Stimulated activated naive CD8-positive, alpha-beta T cell treated with anti-CD3 and anti-CD28 coated beads, Interleukin-15, amount 100 ng/mL, for 72 hours (primary cell): ENCODE measurements around the gene FAM229B.

ENCODE experiments used
- ATAC-seq: fragments of 150-1000 bp; cut with Tn5 transposase; 2 replicates; pipeline ENCODE4 v1.10.0; 2021; ENCODE audit warnings: mild to moderate bottlenecking, moderate library complexity
- DNase-seq, 2 donors: peaks; one replicate each; pipeline ENCODE4 v3.0.0; 2021 to 2022
- H3K27ac Mint-ChIP-seq, 2 donors: one replicate each; pipeline ENCODE4 v1.8.0; 2022; ENCODE audit warnings: mild to moderate bottlenecking in 2 of 2, mixed read lengths in 2 of 2, moderate library complexity in 2 of 2
- H3K27me3 Mint-ChIP-seq: one replicate; pipeline ENCODE4 v1.8.0; 2022; ENCODE audit warnings: mixed read lengths
- H3K4me1 Mint-ChIP-seq: one replicate; pipeline ENCODE4 v1.8.0; 2022; ENCODE audit warnings: mild to moderate bottlenecking, mixed read lengths
- H3K4me3 Mint-ChIP-seq, 2 donors: one replicate each; pipeline ENCODE4 v1.8.0; 2022; ENCODE audit warnings: mild to moderate bottlenecking in 2 of 2, mixed read lengths in 2 of 2, moderate library complexity in 1 of 2
- H3K9me3 Mint-ChIP-seq, 2 donors: one replicate each; pipeline ENCODE4 v1.8.0; 2022; ENCODE audit warnings: mixed read lengths in 2 of 2

Gene FAM229B

GRCh38 chr6:112106562-112106961, 19.2 kb downstream of the FAM229B start:
- H3K4me3 Mint-ChIP-seq = no peak overlapping the region
- DNase-seq = no peak
- ATAC-seq = no peak
- peaks cover 10% of the 10 kb centered on the region for H3K27me3 Mint-ChIP-seq
- H3K9me3 Mint-ChIP-seq = peaks cover 5 to 11% of the 10 kb centered on the region in 2 donors
- no peaks in the 10 kb centered on the region for H3K4me1 Mint-ChIP-seq
- H3K27ac Mint-ChIP-seq = no peak overlapping the region

- no peak for DNase-seq
- no peak for ATAC-seq
- H3K9me3 Mint-ChIP-seq = peaks cover 5 to 11% of the 10 kb centered on the region in 2 donors
- H3K4me3 Mint-ChIP-seq = no peak overlapping the region
- peaks cover 10% of the 10 kb centered on the region for H3K27me3 Mint-ChIP-seq
- H3K4me1 Mint-ChIP-seq = no peaks in the 10 kb centered on the region
- H3K27ac Mint-ChIP-seq = no peak overlapping the region
Observed at GRCh38 chr6:112109262-112109661, 21.9 kb downstream of the FAM229B start.

- Mint-ChIP-seq H3K27me3 (no peaks in the 10 kb centered on the region), H3K4me1 (peaks cover 14% of the 10 kb centered on the region), H3K4me3 (no peak overlapping the region), H3K27ac (no peak overlapping the region), H3K9me3 (no peaks in the 10 kb centered on the region)
- ATAC-seq (no peak), DNase-seq (no peak)
Observed at GRCh38 chr6:112113431-112113830, 26.0 kb downstream of the FAM229B start.

- Mint-ChIP-seq H3K4me1 (peaks cover 14% of the 10 kb centered on the region), H3K9me3 (no peaks in the 10 kb centered on the region), H3K27me3 (no peaks in the 10 kb centered on the region), H3K27ac (no peak overlapping the region), H3K4me3 (no peak overlapping the region)
- ATAC-seq = no peak
- DNase-seq = no peak
Observed at GRCh38 chr6:112113918-112114317, 26.5 kb downstream of the FAM229B start.

GRCh38 chr6:112114577-112115223, 27.3 kb downstream of the FAM229B start:
- no peak overlapping the region for H3K27ac Mint-ChIP-seq
- H3K4me3 Mint-ChIP-seq = no peak overlapping the region
- ATAC-seq (no peak), DNase-seq (no peak)
- H3K9me3 Mint-ChIP-seq = no peaks in the 10 kb centered on the region
- peaks cover 14% of the 10 kb centered on the region for H3K4me1 Mint-ChIP-seq
- no peaks in the 10 kb centered on the region for H3K27me3 Mint-ChIP-seq

GRCh38 chr6:112116221-112116620, 28.8 kb downstream of the FAM229B start:
- Mint-ChIP-seq H3K27ac (no peak overlapping the region), H3K27me3 (no peaks in the 10 kb centered on the region), H3K4me1 (peaks cover 14% of the 10 kb centered on the region), H3K9me3 (no peaks in the 10 kb centered on the region), H3K4me3 (no peak overlapping the region)
- DNase-seq (no peak), ATAC-seq (no peak)

GRCh38 chr6:112117554-112117953, 30.2 kb downstream of the FAM229B start:
- ATAC-seq = peak; percentile 80
- H3K4me3 Mint-ChIP-seq = peak overlapping the region; percentile 21 to 56
- H3K27me3 Mint-ChIP-seq = no peaks in the 10 kb centered on the region

GRCh38 chr6:112118034-112118433, 30.6 kb downstream of the FAM229B start:
- no peak for DNase-seq
- no peak for ATAC-seq
- Mint-ChIP-seq H3K27me3 (no peaks in the 10 kb centered on the region), H3K4me1 (peaks cover 14% of the 10 kb centered on the region), H3K4me3 (no peak overlapping the region), H3K27ac (no peak overlapping the region), H3K9me3 (no peaks in the 10 kb centered on the region)

More at GRCh38 chr6:112117554-112117953, 30.2 kb downstream of the FAM229B start:
- Mint-ChIP-seq H3K27ac (peak overlapping the region; percentile 13 to 14), H3K4me1 (peaks cover 14% of the 10 kb centered on the region), H3K9me3 (no peaks in the 10 kb centered on the region)
- DNase-seq = no peak

- no peak for DNase-seq
- Mint-ChIP-seq H3K4me3 (no peak overlapping the region), H3K4me1 (peaks cover 3% of the 10 kb centered on the region), H3K27ac (no peak overlapping the region), H3K27me3 (peaks cover 8% of the 10 kb centered on the region), H3K9me3 (no peaks in the 10 kb centered on the region)
- no peak for ATAC-seq
Observed at GRCh38 chr6:112122756-112123155, 35.4 kb downstream of the FAM229B start.

- DNase-seq (no peak), ATAC-seq (no peak)
- Mint-ChIP-seq H3K9me3 (no peaks in the 10 kb centered on the region), H3K27ac (no peak overlapping the region), H3K27me3 (peaks cover 8% of the 10 kb centered on the region), H3K4me3 (no peak overlapping the region), H3K4me1 (no peaks in the 10 kb centered on the region)
Observed at GRCh38 chr6:112123982-112124381, 36.6 kb downstream of the FAM229B start.

GRCh38 chr6:112128208-112128607, 40.8 kb downstream of the FAM229B start:
- no peaks in the 10 kb centered on the region for H3K4me1 Mint-ChIP-seq
- H3K27ac Mint-ChIP-seq = no peak overlapping the region
- DNase-seq (no peak), ATAC-seq (no peak)
- H3K27me3 Mint-ChIP-seq = peaks cover 8% of the 10 kb centered on the region
- H3K4me3 Mint-ChIP-seq = no peak overlapping the region
- H3K9me3 Mint-ChIP-seq = no peaks in the 10 kb centered on the region

GRCh38 chr6:112130878-112131277, 43.5 kb downstream of the FAM229B start:
- ATAC-seq = no peak
- no peak overlapping the region for H3K4me3 Mint-ChIP-seq
- H3K27me3 Mint-ChIP-seq = peaks cover 8% of the 10 kb centered on the region
- no peaks in the 10 kb centered on the region for H3K9me3 Mint-ChIP-seq
- H3K27ac Mint-ChIP-seq = no peak overlapping the region
- DNase-seq = no peak
- H3K4me1 Mint-ChIP-seq = no peaks in the 10 kb centered on the region

GRCh38 chr6:112139052-112139451, 51.7 kb downstream of the FAM229B start:
- DNase-seq = no peak
- H3K27ac Mint-ChIP-seq = no peak overlapping the region
- no peaks in the 10 kb centered on the region for H3K4me1 Mint-ChIP-seq
- H3K27me3 Mint-ChIP-seq = peaks cover 7% of the 10 kb centered on the region
- no peak for ATAC-seq
- H3K9me3 Mint-ChIP-seq = no peaks in the 10 kb centered on the region
- H3K4me3 Mint-ChIP-seq = no peak overlapping the region

- Mint-ChIP-seq H3K4me3 (no peak overlapping the region), H3K27ac (no peak overlapping the region), H3K4me1 (no peaks in the 10 kb centered on the region), H3K27me3 (peaks cover 15% of the 10 kb centered on the region), H3K9me3 (no peaks in the 10 kb centered on the region)
- ATAC-seq = no peak
- no peak for DNase-seq
Observed at GRCh38 chr6:112141707-112142106, 54.3 kb downstream of the FAM229B start.

GRCh38 chr6:112144145-112144926, 56.9 kb downstream of the FAM229B start:
- H3K27me3 Mint-ChIP-seq = peaks cover 15% of the 10 kb centered on the region
- no peak for ATAC-seq
- H3K4me3 Mint-ChIP-seq = no peak overlapping the region
- DNase-seq = no peak
- H3K27ac Mint-ChIP-seq = no peak overlapping the region
- H3K4me1 Mint-ChIP-seq = no peaks in the 10 kb centered on the region
- no peaks in the 10 kb centered on the region for H3K9me3 Mint-ChIP-seq

- H3K27me3 Mint-ChIP-seq = peaks cover 12% of the 10 kb centered on the region
- no peak overlapping the region for H3K27ac Mint-ChIP-seq
- no peak for ATAC-seq
Observed at GRCh38 chr6:112145080-112145573, 57.7 kb downstream of the FAM229B start.

More at GRCh38 chr6:112145080-112145573, 57.7 kb downstream of the FAM229B start:
- Mint-ChIP-seq H3K4me1 (no peaks in the 10 kb centered on the region), H3K9me3 (no peaks in the 10 kb centered on the region), H3K4me3 (no peak overlapping the region)
- no peak for DNase-seq
